Right cardiac atrium (tissue), 5 donors: ENCODE data around the gene LRRC61. TPM values are rescaled to one million over a fixed set of nuclear protein-coding genes. Genes with fewer than 3 reads are reported as not detected.
"Not testable (repeated sequence)": the region's sequence is repeated elsewhere in the genome, so short reads cannot be mapped to it uniquely, and the experiment has no call there.

Source experiments
- ATAC-seq, 2 donors: fragments of 200-7000 bp; cut with Tn5 transposase; one replicate each; pipeline versions ENCODE4 v1.8.0 to v1.9.1; 2020; ENCODE audit warnings: moderate library complexity in 2 of 2, mild to moderate bottlenecking in 1 of 2
- DNase-seq, 3 donors: peaks; one replicate each; pipeline ENCODE4 v3.0.0-alpha.2; 2020
- H3K27ac ChIP-seq: one replicate; pipeline ENCODE4 v1.5.1; 2013; ENCODE audit warnings: mild to moderate bottlenecking, low read length, control low read depth, moderate library complexity
- H3K27me3 ChIP-seq: one replicate; pipeline ENCODE4 v1.6.1; 2013; ENCODE audit not compliant: control insufficient read depth, insufficient read depth
- H3K4me1 ChIP-seq: one replicate; pipeline ENCODE4 v1.6.1; 2013; ENCODE audit warnings: low read length; ENCODE audit not compliant: control insufficient read depth, insufficient read depth
- H3K4me3 ChIP-seq: one replicate; pipeline ENCODE4 v1.5.1; 2013; ENCODE audit warnings: low read length, control low read depth
- H3K9me3 ChIP-seq: one replicate; pipeline ENCODE4 v1.6.1; 2013; ENCODE audit warnings: low read length; ENCODE audit not compliant: control insufficient read depth
- WGBS: extraction: QIAGEN DNeasy Blood & Tissue Kit; methylation state at CpG from one replicate; pipeline ENCODE4 v1.1.7; 2013; 5-methylcytosine and 5-hydroxymethylcytosine counted together
- intact Hi-C, 4 donors: fragments of 100-400 bp; cut with DNase I; formaldehyde crosslinking; loops; one replicate each; pipeline versions ENCODE4 v1.11.0 to v1.14.0; 2022 to 2023
- polyA plus RNA-seq: library from polyadenylated mRNA; stranded (reverse); fragments of 200-250 nt; gene quantifications from one replicate; pipeline ENCODE4 v1.2.3, GENCODE V29; 2013
- total RNA-seq, 4 donors: library from RNA; stranded (reverse); fragmentation: NEBNext Ultra II Directional; extraction: Animal tissue kit (Norgen Biotek cat#: 25700); gene quantifications; one replicate each; pipeline ENCODE4 v1.2.1, GENCODE V29; 2021
- donor health status: healthy with polysubstance abuse.
- donor health status: DM: no; HTN: yes; CAD: no.
- donor health status: DM: no; HTN: no; CAD: no.
- donor health status: DM: no; HTN: yes; CAD: no; lungs with severe emphysema.
- donor health status: DM: yes; HTN: yes; CAD: no.

LRRC61 gene
- total and polyA plus RNA-seq, 5 donors = 4.4 to 8.0 (median 5.9) TPM

DNA sequence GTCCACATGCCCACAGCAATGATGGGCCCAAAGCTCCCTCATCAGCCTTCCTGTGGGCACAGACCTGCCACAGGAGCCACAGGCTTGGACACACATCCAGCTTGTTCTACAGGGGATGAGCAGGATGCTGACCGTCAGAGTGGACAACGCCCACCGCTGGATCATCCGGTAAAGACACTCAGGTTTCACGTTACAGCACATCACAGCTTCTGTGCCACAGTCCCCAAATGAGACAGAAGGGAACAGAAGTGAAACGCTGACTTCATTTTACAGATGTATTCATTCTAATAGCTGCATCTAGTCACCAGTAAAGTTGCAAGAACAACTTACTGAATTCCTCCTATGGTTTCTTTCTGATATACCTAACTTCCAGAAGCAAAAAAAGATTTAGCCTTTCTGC, 32.8 kb upstream of the LRRC61 start:
- intact Hi-C loops, H3K9me3 ChIP-seq, H3K27ac ChIP-seq, H3K4me3 ChIP-seq, H3K4me1 ChIP-seq, ATAC-seq, DNase-seq, H3K27me3 ChIP-seq: not testable (repeated sequence)
- WGBS = 48% methylated on average over 6 of the region's 6 CpGs

DNA sequence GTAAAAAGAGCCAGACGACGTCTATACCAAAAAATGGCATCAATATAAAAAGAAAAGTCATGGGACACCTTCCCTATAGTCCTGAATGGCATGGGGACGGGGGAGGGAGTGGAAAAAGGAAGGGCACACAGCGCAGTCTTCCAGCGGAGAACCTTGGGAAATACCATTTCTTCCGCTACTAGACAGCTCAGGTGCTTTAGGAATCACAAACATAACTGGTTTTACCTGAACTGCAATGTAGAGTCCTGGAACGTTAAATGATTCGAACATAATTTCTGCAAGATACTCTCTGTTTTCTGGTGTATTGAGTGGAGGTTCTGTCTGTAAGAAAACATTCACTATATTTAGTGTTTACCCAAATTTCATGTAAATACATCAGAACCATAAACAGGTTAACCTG, 28.1 kb upstream of the LRRC61 start:
- DNase-seq, H3K27me3 ChIP-seq, H3K27ac ChIP-seq, intact Hi-C loops, H3K4me3 ChIP-seq, H3K4me1 ChIP-seq, ATAC-seq, H3K9me3 ChIP-seq: not testable (repeated sequence)
- 92% methylated on average over 8 of the region's 8 CpGs for WGBS

DNA sequence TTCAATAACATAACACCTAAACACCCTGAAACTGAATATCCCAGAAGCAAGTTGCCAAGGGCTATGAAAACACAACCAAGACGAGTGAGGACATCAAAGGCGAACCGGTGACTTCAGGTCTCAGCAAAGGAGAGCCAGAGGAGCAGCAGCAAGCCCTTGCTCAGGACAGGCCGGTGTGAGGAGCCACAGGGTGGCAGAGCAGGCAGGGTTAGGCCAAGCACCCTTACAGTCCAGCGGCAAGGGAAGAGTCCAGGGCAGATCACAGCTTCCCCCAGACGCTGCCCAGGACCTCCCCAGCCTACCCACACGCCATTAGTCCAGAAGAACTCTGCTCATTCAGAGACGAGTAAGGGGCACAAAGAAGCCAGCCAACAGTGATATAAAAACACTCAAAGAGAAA, 27.5 kb upstream of the LRRC61 start:
- H3K27me3 ChIP-seq, H3K4me3 ChIP-seq, H3K27ac ChIP-seq, intact Hi-C loops, H3K9me3 ChIP-seq, DNase-seq, H3K4me1 ChIP-seq: not testable (repeated sequence)
- peak; percentile 64 to 75 for ATAC-seq
- WGBS = 84% methylated on average over 3 of the region's 8 CpGs

DNA sequence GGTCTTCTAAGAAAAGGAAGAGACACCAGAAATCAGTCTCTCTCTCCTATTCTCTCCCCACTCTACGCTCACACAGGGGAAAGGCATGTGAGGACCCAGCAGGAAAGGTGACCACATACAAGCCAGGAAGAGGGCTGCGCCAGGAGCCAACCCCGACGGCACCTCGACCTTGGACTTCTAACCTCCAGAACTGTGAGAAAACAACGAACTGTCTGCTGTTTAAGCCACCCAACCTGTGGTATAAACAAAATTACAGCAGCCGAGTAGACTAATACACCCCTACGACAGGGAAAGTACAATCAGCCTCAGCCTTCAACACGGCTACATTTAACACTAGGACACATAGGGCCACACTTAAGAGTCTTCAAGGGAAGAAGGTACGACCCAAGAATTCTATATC, 26.4 kb upstream of the LRRC61 start:
- H3K27ac ChIP-seq, H3K9me3 ChIP-seq, H3K27me3 ChIP-seq, DNase-seq, H3K4me3 ChIP-seq, intact Hi-C loops, ATAC-seq, H3K4me1 ChIP-seq: not testable (repeated sequence)
- WGBS = 83% methylated on average over 9 of the region's 10 CpGs

DNA sequence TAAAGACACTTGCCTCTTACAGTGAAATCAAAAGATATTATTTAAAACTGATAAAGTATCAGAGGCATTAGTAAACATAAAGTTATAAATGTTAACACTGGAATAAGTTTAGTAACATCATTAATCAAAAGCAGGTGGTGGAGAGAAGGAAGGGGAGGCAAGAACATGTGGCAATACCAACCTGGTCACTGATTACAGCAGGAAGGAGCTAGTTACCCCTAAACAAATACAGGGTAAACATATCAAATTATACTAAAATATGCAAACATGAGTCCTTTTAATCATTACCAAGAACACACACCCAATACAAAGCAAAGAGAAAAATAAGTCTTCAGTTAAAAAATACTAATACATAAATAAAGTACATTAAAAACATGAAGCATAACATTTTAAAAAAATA, 25.2 kb upstream of the LRRC61 start:
- H3K9me3 ChIP-seq, intact Hi-C loops, H3K27ac ChIP-seq, ATAC-seq, DNase-seq, H3K4me3 ChIP-seq, H3K27me3 ChIP-seq, H3K4me1 ChIP-seq: not testable (repeated sequence)

DNA sequence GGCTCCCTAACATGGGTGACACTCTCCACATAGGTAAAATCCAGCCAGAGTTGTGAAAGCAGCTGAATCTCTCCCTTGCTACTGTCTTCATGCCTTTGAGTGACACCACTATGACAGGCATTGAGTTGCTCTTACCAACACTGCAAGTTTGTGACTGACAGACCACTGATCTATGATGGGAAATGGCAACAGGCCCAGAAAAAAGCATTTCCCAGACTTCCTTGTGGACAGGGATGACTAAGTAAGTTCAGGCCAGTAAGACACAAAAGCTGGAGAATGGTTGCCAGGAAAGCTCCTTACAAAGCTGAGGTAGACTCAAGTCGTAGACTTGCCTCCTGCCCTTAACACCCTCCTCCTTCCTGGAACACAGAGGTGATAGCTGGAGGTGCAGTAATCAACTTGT, 20.2 kb upstream of the LRRC61 start:
- intact Hi-C loops, H3K4me3 ChIP-seq, DNase-seq, ATAC-seq, H3K27ac ChIP-seq, H3K27me3 ChIP-seq, H3K4me1 ChIP-seq, H3K9me3 ChIP-seq: not testable (repeated sequence)
- WGBS = 51% methylated on average over 1 of the region's 1 CpG

DNA sequence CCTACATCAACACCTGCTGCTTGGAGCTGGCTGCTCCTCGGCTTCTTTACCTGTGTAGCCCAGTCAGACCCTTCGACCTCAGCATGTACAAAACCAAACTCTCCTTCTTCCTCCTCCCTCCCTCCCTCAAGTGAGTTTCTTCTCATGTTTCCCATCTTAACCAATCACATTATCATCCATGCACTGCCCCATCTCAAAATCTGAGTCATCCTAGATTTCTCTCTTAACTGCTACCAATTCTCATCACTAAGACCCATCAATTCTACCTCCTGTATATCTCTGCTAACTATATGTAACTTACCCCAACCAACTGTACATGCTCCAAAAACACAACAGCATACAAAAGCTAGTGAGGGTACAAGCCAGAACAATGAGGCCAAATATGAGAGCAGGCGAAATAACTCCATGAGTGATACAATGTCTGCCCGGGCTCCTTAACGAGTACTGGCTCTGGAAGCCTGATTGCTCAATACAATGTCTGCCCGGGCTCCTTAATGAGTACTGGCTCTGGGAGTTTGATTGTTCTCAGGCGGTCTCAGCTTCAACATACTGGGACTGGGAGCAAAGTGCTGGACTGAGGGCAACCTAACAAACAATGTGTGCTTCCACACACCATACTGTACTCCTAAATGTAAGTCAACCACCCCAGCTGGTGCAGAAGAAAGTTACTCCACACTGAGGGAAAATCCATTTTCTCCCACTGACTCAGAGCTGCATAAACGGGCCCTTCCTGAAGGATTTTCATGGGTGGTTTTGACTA, 18.5 kb upstream of the LRRC61 start:
- WGBS = 73% methylated on average over 8 of the region's 8 CpGs
- H3K4me3 ChIP-seq, H3K4me1 ChIP-seq, H3K9me3 ChIP-seq, H3K27me3 ChIP-seq, DNase-seq, H3K27ac ChIP-seq, intact Hi-C loops: not testable (repeated sequence)
- ATAC-seq = peak; percentile 59 to 71

DNA sequence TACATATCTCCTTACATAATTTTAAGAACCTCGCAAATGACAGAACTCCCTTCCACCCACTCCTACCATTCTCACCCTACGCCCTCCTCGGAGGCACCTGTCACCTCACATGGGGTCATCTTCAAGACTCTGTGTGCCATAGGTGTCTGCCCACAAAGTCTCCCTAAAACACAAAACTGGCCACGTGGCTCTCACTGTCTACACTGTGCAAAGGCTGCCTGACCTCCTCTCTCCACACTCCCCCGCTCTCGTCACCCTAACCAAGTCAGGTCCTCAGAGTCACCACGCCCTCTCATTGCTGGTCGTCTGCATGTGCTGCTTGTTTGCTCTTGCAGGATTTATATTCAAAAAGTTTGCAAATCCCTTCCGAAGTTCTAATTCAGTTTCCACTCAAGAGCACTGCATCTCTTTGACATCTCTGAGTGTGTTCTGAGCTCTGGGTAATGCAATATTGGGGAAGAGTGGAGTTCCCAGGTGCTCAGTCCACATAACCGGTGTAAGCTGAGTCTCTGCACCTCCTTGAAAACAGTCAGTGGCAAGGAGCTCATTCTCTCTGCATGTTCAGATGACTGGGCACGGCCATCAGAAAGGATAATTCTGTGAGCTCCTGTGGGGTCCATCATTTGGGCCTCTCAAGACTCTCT, 17.8 kb upstream of the LRRC61 start:
- WGBS = 87% methylated on average over 11 of the region's 11 CpGs
- ATAC-seq, intact Hi-C loops, H3K27me3 ChIP-seq, H3K27ac ChIP-seq, H3K4me1 ChIP-seq, H3K9me3 ChIP-seq, H3K4me3 ChIP-seq, DNase-seq: not testable (repeated sequence)

DNA sequence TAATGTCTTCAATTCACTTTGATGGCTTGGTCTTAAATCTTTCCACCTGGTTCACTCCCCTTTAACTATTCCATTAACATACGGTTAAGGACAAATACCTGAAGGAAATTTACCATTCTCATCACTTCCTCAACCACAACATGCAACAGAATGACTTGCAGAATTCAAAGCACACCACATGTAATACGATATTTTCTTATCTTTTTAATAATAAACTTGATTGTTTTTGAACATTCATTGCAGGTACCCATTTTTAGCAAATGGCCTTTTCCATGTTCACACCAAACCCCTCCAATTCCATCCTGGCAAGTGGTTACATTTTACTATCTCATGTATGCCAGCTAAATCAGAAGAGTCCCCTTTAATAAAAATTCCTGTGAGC, 17.3 kb upstream of the LRRC61 start:
- WGBS = 74% methylated on average over 2 of the region's 2 CpGs

DNA sequence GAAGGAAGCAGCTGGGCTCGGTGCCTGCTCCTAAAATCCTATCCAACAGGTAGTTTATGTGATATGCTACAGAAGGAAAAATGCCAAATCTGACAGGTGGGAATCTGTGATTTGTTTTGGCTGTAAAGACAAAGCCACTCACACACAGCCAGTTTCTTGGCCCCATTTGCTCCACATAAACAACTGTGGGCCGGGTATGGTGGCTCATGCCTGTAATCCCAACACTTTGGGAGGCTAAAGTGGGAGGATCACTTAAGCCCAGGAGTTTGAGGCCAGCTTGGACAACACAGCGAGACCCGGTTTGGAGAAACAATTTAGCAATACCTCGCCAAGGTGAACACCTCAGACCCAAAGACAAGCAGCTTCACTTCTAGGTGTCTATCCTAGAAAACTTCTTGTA, 16.8 kb upstream of the LRRC61 start:
- DNase-seq, ATAC-seq, H3K9me3 ChIP-seq, H3K27ac ChIP-seq, intact Hi-C loops, H3K4me1 ChIP-seq, H3K27me3 ChIP-seq, H3K4me3 ChIP-seq: not testable (repeated sequence)
- WGBS = 78% methylated on average over 5 of the region's 5 CpGs

More for the DNA sequence above, 17.3 kb upstream of the LRRC61 start:
- H3K27ac ChIP-seq, H3K4me3 ChIP-seq, DNase-seq, H3K9me3 ChIP-seq, H3K27me3 ChIP-seq, intact Hi-C loops, H3K4me1 ChIP-seq, ATAC-seq: not testable (repeated sequence)

DNA sequence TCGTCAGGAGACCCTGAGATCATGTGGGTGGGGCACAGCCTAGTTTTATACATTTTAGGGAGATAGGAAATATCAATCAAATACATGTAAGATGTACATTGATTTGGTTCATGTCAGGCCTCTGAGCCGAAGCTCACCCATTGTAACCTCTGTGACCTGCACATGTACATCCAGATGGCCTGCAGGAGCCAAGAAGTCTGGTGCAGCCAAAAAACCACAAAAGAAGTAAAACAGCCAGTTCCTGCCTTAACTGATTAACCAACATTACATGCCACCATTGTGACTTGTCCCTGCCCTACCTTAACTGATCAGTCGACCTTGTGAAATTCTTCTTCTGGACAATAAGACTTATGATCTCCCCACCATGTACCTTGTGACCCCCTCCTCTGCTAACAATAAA, 16.0 kb upstream of the LRRC61 start:
- WGBS = 75% methylated on average over 3 of the region's 3 CpGs
- no peaks in the 10 kb centered on the region for H3K27me3 ChIP-seq
- H3K9me3 ChIP-seq = no peaks in the 10 kb centered on the region
- ATAC-seq (no peak), DNase-seq (no peak)
- no peak overlapping the region for H3K4me3 ChIP-seq
- intact Hi-C loops = no loop called here
- H3K4me1 ChIP-seq = no peaks in the 10 kb centered on the region
- no peak overlapping the region for H3K27ac ChIP-seq
